ENCODE measurements around the gene ARAP1.
A peak's percentile ranks its signal among the peaks of the same experiment; 100 is the strongest.
"Not testable (repeated sequence)": the region's sequence is repeated elsewhere in the genome, so short reads cannot be mapped to it uniquely, and the experiment has no call there.

ARAP1 gene

GRCh38 chr11:72752088-72752914 lies at the start of gene ARAP1:
Gene ARAP1, minus strand, starts transcription at chr11:72752408. Its CDS starts 25,280 bp downstream, at chr11:72727128.
- DNase-seq = peak; percentile 83

DNA sequence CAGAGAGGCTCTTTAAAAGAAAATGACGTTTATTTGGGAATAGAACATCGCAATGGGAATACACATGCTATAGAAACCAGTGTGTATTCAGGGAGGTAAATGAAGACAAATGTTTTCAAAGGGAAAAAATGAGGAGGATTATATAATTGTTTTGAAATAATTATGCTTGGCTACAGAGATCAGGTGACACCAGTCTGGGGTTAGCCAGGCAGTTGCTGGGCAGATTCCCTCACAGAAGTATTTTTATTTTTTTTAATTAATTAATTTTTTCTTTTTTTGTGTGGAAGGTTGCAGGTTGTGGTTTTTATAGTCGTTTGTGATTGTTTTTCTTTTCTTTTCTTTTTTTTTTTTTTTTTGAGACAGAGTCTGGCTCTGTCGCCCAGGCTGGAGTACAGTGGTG lies 47.2 kb upstream of the ARAP1 start:
- no peak for DNase-seq

DNA sequence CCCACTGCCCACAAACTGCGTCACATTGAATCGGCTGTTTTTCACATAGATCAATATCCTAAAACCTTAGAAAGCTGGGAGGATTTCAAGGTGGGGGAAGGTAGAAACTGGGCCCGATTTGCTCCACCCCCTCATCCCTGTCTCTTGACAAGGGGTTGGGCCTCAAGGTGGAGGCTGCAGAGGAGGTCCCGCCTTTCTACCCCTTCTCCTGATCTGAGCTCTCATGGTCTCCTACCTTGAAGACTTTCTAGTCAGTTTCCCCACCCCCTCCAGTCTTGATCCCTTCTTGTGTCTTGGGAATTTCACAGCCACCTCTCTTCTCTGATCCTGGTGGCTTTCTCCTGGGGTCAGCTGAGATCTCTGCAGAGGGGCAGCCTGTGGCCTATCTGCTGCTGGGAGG lies 46.2 kb upstream of the ARAP1 start:
- DNase-seq = no peak

GRCh38 chr11:72793425-72794367 lies 41.5 kb upstream of the ARAP1 start, which contains the start of gene STARD10:
Gene STARD10, minus strand, starts transcription at chr11:72794047. Its CDS starts 12,866 bp downstream, at chr11:72781181.
- DNase-seq = peak; percentile 94

GRCh38 chr11:72793076-72793424 lies 40.8 kb upstream of the ARAP1 start:
- no peak for DNase-seq

- DNase-seq = no peak
Measured at GRCh38 chr11:72792437-72793021, 40.3 kb upstream of the ARAP1 start.

GRCh38 chr11:72791228-72791627 lies 39.0 kb upstream of the ARAP1 start:
- DNase-seq = not testable (repeated sequence)

DNA sequence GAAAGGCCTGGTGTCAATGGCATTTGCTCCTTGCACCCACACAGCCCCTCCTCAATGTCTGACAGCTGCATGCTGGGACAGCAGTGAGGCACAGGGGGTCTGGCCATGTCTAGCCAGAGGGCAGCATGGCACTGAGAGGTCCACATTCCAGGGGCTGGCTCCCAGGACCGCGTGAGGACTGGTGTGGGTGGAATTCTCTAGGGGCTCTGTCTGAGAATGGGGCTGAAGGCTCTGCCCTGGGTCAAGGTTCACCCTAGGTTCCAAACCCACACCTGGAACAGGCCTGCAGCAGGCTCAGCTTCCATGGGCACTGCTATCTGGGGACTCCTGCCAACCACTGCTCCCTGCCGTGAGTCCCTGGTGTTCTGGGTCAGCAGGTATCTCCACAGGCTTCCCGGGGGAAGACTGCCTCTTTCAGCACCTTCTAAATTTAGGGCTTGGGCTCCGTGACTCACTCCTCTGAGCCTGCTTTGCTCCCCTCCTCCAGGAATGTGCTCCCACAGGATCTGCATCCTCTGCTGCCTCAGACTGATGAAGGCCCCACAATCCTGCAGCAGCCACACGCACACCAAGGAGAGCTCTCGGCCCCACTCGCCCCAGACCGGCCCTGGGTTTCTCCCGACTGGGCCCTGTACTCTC lies 37.4 kb upstream of the ARAP1 start:
- no peak for DNase-seq

- no peak for DNase-seq
Measured at GRCh38 chr11:72788241-72788640, 36.0 kb upstream of the ARAP1 start.

DNA sequence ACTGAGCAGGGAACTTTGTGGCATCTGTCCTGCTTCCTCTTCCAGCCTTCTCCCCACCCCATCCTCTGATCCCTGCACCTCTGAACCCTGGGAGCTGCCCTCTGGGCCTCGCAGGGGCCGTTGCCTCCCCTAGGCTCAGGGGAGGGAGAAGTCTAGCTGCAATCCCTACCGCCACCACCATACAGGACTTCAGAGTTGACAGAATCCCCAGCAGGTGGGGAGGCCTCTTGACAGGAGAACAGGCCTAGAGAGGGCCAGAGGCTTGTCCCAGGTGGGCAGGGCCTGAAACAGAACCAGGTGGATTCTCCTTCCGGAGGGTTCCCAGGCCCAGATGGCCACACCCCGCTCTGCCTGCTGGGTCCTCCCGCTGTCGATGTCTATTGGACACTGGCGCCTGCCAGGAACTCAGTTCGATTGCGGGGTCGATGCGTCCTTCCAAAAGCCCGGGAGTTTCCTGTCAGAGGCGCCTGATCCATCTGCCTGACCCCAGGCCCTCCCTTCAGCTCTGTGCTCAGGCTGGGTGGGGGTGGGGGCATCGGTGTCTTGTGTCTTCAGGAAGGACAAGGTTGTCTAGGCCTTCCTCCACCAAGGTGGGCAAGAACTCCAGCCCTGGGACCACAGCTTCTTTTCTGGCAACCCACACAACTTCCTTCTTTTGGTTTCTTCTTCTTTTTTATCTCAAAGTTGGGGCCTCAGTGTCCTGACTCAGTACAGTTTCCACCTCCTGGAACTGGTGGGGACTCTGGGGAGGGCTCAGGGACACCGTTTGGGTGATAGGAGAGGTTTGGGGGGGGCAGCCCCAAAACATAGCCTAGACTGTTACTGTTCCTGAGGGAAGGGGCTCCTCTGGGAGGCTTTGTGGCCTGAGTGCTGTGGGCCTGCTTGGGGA lies 35.3 kb upstream of the ARAP1 start:
- no peak for DNase-seq

DNA sequence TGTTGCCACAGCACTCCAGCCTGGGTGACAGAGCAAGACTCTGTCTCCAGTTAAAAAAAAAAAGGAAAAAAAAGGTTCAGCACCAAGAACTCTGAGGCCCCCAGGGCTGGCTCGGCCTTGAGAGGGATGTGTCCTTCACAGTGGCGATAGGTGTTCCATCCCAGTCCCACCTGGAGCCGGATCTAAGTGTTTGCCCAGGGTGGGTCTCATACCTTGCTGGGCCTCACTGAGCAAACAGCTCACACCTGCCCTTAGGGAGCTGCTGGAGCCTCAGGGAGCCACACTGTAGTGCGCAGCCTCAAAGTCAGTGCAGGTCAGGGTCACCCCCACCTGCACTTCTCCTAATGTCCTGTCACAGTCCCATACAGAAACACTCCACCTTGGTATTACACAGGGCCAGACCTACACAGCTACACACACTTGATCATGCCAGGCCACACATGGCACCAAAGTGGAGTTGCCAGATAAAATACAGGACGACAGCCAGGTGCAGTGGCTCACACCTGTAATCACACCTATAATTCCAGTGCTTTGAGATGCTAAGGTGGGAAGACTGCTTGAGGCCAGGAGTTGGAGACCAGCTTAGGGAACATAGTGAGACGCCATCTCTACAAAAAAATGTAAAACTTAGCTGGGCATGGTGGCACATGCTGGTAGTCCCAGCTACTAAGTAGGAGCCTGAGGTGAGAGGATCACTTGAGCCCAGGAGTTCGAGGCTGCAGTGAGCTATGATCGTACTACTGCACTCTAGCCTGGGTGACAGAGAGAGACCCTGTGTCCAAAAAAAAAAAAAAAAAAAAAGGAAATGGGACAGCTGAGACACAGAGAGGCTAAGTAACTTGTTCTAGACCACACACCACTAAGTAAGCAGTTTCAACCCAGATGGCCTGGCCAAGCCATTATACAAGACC lies 34.4 kb upstream of the ARAP1 start:
- no peak for DNase-seq

GRCh38 chr11:72784662-72785061 lies 32.5 kb upstream of the ARAP1 start:
- DNase-seq = no peak

- no peak for DNase-seq
Measured at GRCh38 chr11:72783144-72783905, 31.1 kb upstream of the ARAP1 start.

DNA sequence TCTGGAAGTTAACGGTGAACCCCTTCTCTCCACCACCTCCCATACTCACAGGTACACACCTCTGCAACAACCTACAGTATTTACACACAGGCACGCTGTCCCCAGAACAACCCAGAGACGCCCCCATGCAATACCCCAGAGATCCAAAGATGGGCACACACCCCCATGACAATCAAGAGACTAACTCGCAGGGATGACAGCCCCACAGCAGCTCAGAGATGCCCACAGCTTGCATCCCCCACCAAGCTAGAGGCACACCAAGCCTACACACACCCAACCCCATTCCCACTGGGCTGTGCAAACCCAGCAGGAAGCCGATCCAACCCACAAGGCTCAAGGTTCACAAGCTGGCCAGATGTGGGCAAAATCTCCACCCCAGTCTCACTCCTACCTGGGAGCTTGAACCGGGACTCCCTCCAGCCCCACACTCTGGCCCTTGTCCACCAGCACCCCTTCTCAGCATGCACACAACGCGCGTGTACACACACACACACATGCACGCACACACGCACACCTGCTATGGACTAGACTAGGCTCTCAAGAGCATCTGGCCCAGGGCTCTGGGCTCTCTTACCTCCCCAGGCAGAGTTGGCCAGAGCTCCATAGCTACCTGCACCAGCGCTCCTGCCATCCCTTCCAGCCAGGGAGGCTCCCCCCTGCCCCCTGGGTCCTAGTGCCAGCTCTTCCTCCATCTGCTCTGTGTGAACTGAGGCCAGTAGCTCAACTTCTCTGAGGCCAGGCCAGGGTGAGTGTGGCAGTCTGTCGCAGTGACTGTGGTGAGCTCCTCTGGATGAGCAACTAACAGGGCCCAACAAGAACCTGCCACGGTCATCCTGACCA lies 30.1 kb upstream of the ARAP1 start:
- no peak for DNase-seq

- DNase-seq = peak; percentile 71
Measured at GRCh38 chr11:72781313-72782080, 29.3 kb upstream of the ARAP1 start.

GRCh38 chr11:72781063-72781312 lies 28.8 kb upstream of the ARAP1 start:
- DNase-seq = no peak

- peak; percentile 27 for DNase-seq
Measured at GRCh38 chr11:72780296-72781062, 28.3 kb upstream of the ARAP1 start.

Data from activated T-cell treated with anti-CD3 and anti-CD28 coated beads, Interleukin-2, amount 50 U/mL, for 1 hour (primary cell).